ENCODE measurements around the gene POLRMT.

GRCh38 chr19:593055-593454, 40.3 kb downstream of the POLRMT start:
- TF ChIP-seq CTCF (IDR thresholded peaks at IDR 0.05; ENCODE audit: low read depth, low read length, missing input control) = no peak
- TF ChIP-seq RXRA (IDR thresholded peaks at IDR 0.05) = no peak

Data from liver (tissue), 3 donors.